Smooth muscle cell (in vitro differentiated cells): ENCODE measurements around the gene ARHGAP4. TPM values are rescaled to one million over a fixed set of nuclear protein-coding genes. Genes with fewer than 3 reads are reported as not detected.

ENCODE experiments used
- DNase-seq: peaks from one replicate; lab custom pipeline; 2025; ENCODE audit not compliant: unreplicated experiment; lab: John Stamatoyannopoulos, UW
- H2AFZ ChIP-seq: fragments of 200-600 bp; sonication (generic); 2 replicates; pipeline ENCODE4 v1.6.0; 2016; ENCODE audit warnings: antibody characterized with exemption, low read depth, mild to moderate bottlenecking
- H3F3A ChIP-seq: fragments of 200-600 bp; sonication (generic); 2 replicates; pipeline ENCODE4 v1.6.0; 2017; ENCODE audit warnings: antibody characterized with exemption, low read depth
- H3K27ac ChIP-seq: fragments of 200-600 bp; sonication (generic); 2 replicates; pipeline ENCODE4 v1.5.1; 2016; ENCODE audit warnings: low read depth, mild to moderate bottlenecking
- H3K27me3 ChIP-seq: fragments of 200-600 bp; sonication (generic); 2 replicates; pipeline ENCODE4 v1.6.1; 2016; ENCODE audit warnings: low read depth, mild to moderate bottlenecking
- H3K36me3 ChIP-seq: fragments of 200-600 bp; sonication (generic); 2 replicates; pipeline ENCODE4 v1.5.1; 2016; ENCODE audit warnings: low read depth
- H3K4me1 ChIP-seq: fragments of 200-600 bp; sonication (generic); 2 replicates; pipeline ENCODE4 v1.5.1; 2016; ENCODE audit warnings: low read depth
- H3K4me2 ChIP-seq: fragments of 200-600 bp; sonication (generic); 2 replicates; pipeline ENCODE4 v1.6.0; 2016; ENCODE audit warnings: mild to moderate bottlenecking
- H3K4me3 ChIP-seq: fragments of 200-600 bp; sonication (generic); 2 replicates; pipeline ENCODE4 v1.5.1; 2016; ENCODE audit warnings: mild to moderate bottlenecking
- H3K79me2 ChIP-seq: fragments of 200-600 bp; sonication (generic); 2 replicates; pipeline ENCODE4 v1.6.0; 2016; ENCODE audit warnings: low read depth, mild to moderate bottlenecking
- H3K9ac ChIP-seq: fragments of 200-600 bp; sonication (generic); 2 replicates; pipeline ENCODE4 v1.6.0; 2016; ENCODE audit warnings: low read depth
- H3K9me3 ChIP-seq: fragments of 200-600 bp; sonication (generic); replicated peaks from 2 replicates; pipeline ENCODE4 v1.5.1; 2016; ENCODE audit warnings: low read depth
- H4K20me1 ChIP-seq: fragments of 200-600 bp; sonication (generic); 2 replicates; pipeline ENCODE4 v1.6.0; 2016; ENCODE audit warnings: low read depth
- WGBS: methylation state at CpG from one replicate; pipeline ENCODE4 v1.1.7; 2016; ENCODE audit warnings: low lambda C conversion rate; 5-methylcytosine and 5-hydroxymethylcytosine counted together
- polyA plus RNA-seq: library from polyadenylated mRNA; unstranded; fragments of >200 nt; fragmentation: Nextera tagmentation; extraction: Ambion mirVana; gene quantifications from 2 replicates; pipeline ENCODE4 v1.2.1, GENCODE V29; 2016
- total RNA-seq: library from RNA; depleted of rRNA; stranded (reverse); fragments of >200 nt; gene quantifications from 2 replicates; pipeline ENCODE4 v1.2.3, GENCODE V29; 2014
- TF ChIP-seq, protein P1 (sequence below): fragments of 200-600 bp; sonication (generic); IDR thresholded peaks from 2 replicates; pipeline ENCODE4 v1.5.1; 2017; ENCODE audit warnings: borderline replicate concordance, mild to moderate bottlenecking, antibody characterized with exemption; ENCODE audit not compliant: insufficient read depth, poor library complexity, severe bottlenecking

Gene ARHGAP4
- total and polyA plus RNA-seq, 2 experiments from 2014 or later, result 7.6 to 11.5 TPM

GRCh38 chrX:153969125-153969903 is 43.2 kb upstream of the ARHGAP4 start:
- no peak overlapping the region for H3K9ac ChIP-seq
- peaks cover 63% of the 10 kb centered on the region for H4K20me1 ChIP-seq
- H3K4me3 ChIP-seq, result peak overlapping the region; percentile 72
- H2AFZ ChIP-seq, result no peak overlapping the region
- H3F3A ChIP-seq, result no peaks in the 10 kb centered on the region
- no peak for DNase-seq
- peak overlapping the region; percentile 84 for H3K4me2 ChIP-seq
- H3K36me3 ChIP-seq, result no peaks in the 10 kb centered on the region
- H3K4me1 ChIP-seq, result no peaks in the 10 kb centered on the region
- TF ChIP-seq, protein P1, sequence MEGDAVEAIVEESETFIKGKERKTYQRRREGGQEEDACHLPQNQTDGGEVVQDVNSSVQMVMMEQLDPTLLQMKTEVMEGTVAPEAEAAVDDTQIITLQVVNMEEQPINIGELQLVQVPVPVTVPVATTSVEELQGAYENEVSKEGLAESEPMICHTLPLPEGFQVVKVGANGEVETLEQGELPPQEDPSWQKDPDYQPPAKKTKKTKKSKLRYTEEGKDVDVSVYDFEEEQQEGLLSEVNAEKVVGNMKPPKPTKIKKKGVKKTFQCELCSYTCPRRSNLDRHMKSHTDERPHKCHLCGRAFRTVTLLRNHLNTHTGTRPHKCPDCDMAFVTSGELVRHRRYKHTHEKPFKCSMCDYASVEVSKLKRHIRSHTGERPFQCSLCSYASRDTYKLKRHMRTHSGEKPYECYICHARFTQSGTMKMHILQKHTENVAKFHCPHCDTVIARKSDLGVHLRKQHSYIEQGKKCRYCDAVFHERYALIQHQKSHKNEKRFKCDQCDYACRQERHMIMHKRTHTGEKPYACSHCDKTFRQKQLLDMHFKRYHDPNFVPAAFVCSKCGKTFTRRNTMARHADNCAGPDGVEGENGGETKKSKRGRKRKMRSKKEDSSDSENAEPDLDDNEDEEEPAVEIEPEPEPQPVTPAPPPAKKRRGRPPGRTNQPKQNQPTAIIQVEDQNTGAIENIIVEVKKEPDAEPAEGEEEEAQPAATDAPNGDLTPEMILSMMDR, result no peak
- H3K79me2 ChIP-seq, result peaks cover 54% of the 10 kb centered on the region
- WGBS, result 47% methylated on average over 25 of the region's 25 CpGs
- H3K27me3 ChIP-seq, result no peaks in the 10 kb centered on the region
- peak overlapping the region; percentile 1 for H3K27ac ChIP-seq
- H3K9me3 ChIP-seq, result no peaks in the 10 kb centered on the region

- no peak for DNase-seq
- WGBS, result 51% methylated on average over 12 of the region's 12 CpGs
- Histone ChIP-seq H3F3A (no peaks in the 10 kb centered on the region), H2AFZ (no peak overlapping the region), H3K27ac (no peak overlapping the region), H3K36me3 (no peaks in the 10 kb centered on the region), H3K9me3 (no peaks in the 10 kb centered on the region), H3K79me2 (peaks cover 54% of the 10 kb centered on the region), H3K9ac (no peak overlapping the region), H3K4me3 (peak overlapping the region; percentile 72), H3K4me2 (peak overlapping the region; percentile 84), H3K4me1 (no peaks in the 10 kb centered on the region), H3K27me3 (no peaks in the 10 kb centered on the region), H4K20me1 (peaks cover 68% of the 10 kb centered on the region)
- TF ChIP-seq, protein P1, result no peak
Measured at GRCh38 chrX:153968754-153969124, 42.7 kb upstream of the ARHGAP4 start.

- TF ChIP-seq, protein P1, result no peak
- Histone ChIP-seq H3K27me3 (no peaks in the 10 kb centered on the region), H4K20me1 (peaks cover 73% of the 10 kb centered on the region), H3K4me2 (peak overlapping the region; percentile 84), H3F3A (no peaks in the 10 kb centered on the region), H2AFZ (no peak overlapping the region), H3K36me3 (no peaks in the 10 kb centered on the region), H3K9ac (no peak overlapping the region), H3K9me3 (no peaks in the 10 kb centered on the region), H3K4me3 (peak overlapping the region; percentile 72), H3K4me1 (no peaks in the 10 kb centered on the region), H3K27ac (no peak overlapping the region), H3K79me2 (peaks cover 54% of the 10 kb centered on the region)
- no peak for DNase-seq
- 71% methylated on average over 9 of the region's 9 CpGs for WGBS
Measured at GRCh38 chrX:153968255-153968654, 42.2 kb upstream of the ARHGAP4 start.
